Activated T-cell treated with anti-CD3 and anti-CD28 coated beads, Interleukin-2, amount 50 U/mL, for 48 hours (primary cell): ENCODE data around the gene UCKL1.
"Not testable (repeated sequence)": the region's sequence is repeated elsewhere in the genome, so short reads cannot be mapped to it uniquely, and the experiment has no call there.

Experiments used
- DNase-seq, 2 experiments: peaks; one replicate each; pipeline ENCODE4 v3.0.0-alpha.2; 2020

UCKL1 gene

GRCh38 chr20:63942969-63943807 is 13.0 kb downstream of the UCKL1 start:
- no peak for DNase-seq

- DNase-seq = peak; percentile 71 to 77
Observed at GRCh38 chr20:63942250-63942951, 13.8 kb downstream of the UCKL1 start.

GRCh38 chr20:63941282-63942081 is 14.7 kb downstream of the UCKL1 start:
- peak; percentile 75 to 79 for DNase-seq

- no peak for DNase-seq
Observed at GRCh38 chr20:63940472-63941266, 15.5 kb downstream of the UCKL1 start.

- no peak for DNase-seq
Observed at GRCh38 chr20:63940071-63940471, 16.1 kb downstream of the UCKL1 start.

- DNase-seq = no peak
Observed at GRCh38 chr20:63939061-63939935, 16.9 kb downstream of the UCKL1 start.

- no peak for DNase-seq
Observed at GRCh38 chr20:63937596-63937995, 18.6 kb downstream of the UCKL1 start.

- no peak for DNase-seq
Observed at GRCh38 chr20:63935447-63935846, 20.8 kb downstream of the UCKL1 start.

- no peak for DNase-seq
Observed at GRCh38 chr20:63934271-63935068, 21.7 kb downstream of the UCKL1 start.

- DNase-seq = no peak
Observed at GRCh38 chr20:63933646-63934045, 22.6 kb downstream of the UCKL1 start.

- DNase-seq = no peak
Observed at GRCh38 chr20:63932606-63933160, 23.5 kb downstream of the UCKL1 start.

- no peak for DNase-seq
Observed at GRCh38 chr20:63931735-63932134, 24.5 kb downstream of the UCKL1 start.

GRCh38 chr20:63930971-63931553 is 25.2 kb downstream of the UCKL1 start:
- no peak for DNase-seq

GRCh38 chr20:63929473-63929883 is 26.7 kb downstream of the UCKL1 start:
- DNase-seq = not testable (repeated sequence)

GRCh38 chr20:63929071-63929470 is 27.1 kb downstream of the UCKL1 start:
- no peak for DNase-seq

- no peak for DNase-seq
Observed at GRCh38 chr20:63926298-63926697, 29.9 kb downstream of the UCKL1 start.

- no peak for DNase-seq
Observed at GRCh38 chr20:63924241-63924640, 32.0 kb downstream of the UCKL1 start.

- no peak for DNase-seq
Observed at GRCh38 chr20:63923651-63924050, 32.6 kb downstream of the UCKL1 start.

GRCh38 chr20:63920226-63920625 is 36.0 kb downstream of the UCKL1 start:
- DNase-seq = no peak

- no peak for DNase-seq
Observed at GRCh38 chr20:63919130-63919529, 37.1 kb downstream of the UCKL1 start.
